ENCODE measurements around the gene ADAM19.

ADAM19 gene

GRCh38 chr5:157596487-157596886 lies 20.9 kb upstream of the ADAM19 start:
- DNase-seq (ENCODE audit: low read depth), result no peak

DNA sequence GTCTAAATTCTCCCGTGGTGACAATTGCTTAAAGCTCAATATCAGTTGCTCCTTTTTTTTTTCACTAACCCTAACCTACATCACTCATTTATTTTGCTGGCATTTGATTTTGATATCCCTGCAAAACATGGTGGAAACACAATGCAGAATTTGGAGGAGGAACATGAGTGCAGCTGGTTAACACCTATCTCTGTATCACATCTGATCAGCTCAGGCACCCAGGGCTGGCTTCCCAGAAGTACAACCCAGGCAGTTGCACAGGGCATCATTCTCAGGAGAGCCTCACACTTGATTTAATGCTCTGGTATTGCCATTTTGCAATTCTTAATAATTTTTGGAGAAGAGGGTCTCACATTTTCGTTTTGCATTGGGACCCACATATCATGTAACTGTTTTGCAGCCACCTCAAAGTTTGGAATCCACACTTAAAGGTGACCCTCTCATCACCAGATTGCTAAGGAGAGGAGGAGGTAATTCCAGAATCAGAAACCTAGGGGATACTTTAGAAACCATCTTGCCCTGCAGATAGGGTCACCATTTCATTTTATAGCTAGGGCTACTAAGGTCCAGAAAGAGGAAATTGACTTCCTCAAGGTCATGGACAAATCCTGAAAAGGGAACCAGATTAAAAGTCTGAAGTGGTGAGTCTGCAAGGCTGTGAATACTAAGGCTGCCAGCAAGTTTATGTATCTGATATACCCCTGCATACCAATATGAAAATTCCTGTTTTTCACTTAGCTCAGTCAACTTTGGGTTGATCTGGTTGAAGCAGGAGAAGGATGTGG lies 19.3 kb upstream of the ADAM19 start:
- no peak for DNase-seq (ENCODE audit: low read depth)

DNA sequence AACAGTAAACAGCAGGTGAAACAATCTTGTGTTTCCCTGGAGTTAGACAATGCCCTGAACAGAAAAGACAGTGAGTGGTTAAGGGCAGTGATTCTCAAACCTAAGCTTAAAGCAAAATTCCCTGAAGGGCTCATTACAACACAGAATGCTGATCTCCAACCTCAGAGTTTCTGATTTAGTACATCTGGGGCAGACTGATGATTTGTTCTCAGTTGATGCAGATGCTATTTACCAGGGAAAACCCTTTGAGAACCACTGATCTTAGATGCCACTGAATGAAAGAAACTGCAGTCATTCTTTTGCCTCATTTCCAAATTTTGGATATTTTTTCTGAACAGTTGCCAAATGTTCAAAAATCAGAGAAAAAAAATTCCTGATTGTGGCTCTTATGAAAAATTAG lies 18.7 kb upstream of the ADAM19 start:
- DNase-seq (ENCODE audit: low read depth), result no peak

GRCh38 chr5:157593052-157593757 lies 17.6 kb upstream of the ADAM19 start:
- DNase-seq (ENCODE audit: low read depth), result no peak

DNA sequence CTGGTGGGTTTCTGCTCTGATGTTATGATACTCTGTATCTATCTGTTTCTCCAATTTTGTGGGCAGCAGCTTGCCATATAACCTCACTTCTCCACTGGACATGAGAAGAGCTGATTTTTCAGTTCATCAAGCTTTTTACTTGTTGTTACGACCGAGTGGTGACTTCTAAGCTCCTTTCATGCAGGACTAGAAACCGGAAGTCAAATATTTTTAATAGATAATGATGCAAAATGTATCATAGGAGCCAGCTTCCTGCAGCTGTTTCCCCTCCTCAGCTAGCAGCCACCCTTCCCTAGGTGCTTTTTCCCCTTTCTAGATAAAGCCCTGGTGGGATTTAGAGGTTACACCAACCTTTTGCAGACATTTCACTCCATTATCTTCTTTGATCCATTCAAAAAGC lies 17.0 kb upstream of the ADAM19 start:
- DNase-seq (ENCODE audit: low read depth), result no peak

DNA sequence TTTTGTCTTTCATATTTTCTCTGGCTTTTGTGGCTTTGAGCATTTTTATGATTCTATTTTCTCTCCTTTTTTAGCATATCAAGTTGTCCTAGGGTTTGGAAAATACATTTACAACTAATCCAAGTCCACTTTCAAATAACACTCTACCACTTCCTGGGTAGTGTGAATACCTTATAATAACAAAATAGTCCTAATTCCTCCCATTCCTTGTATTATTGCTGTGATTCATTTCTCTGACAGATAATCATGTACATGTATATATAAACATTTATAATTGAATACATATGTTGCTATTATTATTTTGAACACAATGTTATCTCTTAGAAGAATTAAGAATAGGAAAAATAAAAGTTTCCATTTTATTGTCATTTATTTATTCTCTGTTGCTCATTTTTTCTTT lies 14.9 kb upstream of the ADAM19 start:
- DNase-seq (ENCODE audit: low read depth), result no peak

GRCh38 chr5:157584628-157585027 lies 9.1 kb upstream of the ADAM19 start:
- no peak for DNase-seq (ENCODE audit: low read depth)

DNA sequence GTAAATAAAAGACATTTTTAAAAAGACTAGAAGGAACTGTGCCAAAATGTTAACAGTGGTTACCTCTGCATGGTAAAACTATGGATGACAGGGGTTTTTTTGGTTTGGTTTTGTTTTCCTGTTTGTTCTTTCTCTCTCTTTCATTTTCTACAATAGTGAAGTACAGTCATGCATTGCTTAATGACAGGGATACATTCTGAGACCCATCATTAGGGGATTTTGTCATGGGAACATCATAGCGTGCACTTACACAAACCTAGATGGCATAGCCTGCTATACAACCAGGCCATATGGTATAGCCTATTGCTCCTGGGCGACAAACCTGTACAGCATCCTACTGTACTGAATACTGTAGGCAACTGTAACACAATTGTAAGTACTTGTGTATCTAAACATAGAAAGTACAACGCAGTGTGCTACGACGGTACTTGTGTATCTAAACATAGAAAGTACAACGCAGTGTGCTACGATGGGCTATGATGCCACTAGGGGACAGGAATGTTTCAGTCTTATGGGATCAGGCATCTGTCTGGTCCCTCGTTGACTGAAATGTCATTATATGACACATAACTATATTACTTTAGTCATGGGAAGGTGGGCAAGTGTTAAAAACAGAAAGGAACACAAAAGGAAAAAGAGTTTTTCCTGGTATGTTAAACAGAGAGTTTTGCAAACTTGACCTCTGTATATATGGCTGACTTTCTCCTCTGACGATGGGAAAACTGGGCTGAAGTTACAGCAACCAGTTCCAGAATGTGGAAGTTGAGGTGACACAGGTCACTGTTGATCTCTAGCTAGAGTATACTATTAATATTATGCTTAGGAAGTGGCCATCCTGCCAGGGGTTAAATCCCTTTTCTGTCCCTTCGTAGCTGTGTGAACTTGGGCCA lies 7.4 kb upstream of the ADAM19 start:
- no peak for DNase-seq (ENCODE audit: low read depth)

DNA sequence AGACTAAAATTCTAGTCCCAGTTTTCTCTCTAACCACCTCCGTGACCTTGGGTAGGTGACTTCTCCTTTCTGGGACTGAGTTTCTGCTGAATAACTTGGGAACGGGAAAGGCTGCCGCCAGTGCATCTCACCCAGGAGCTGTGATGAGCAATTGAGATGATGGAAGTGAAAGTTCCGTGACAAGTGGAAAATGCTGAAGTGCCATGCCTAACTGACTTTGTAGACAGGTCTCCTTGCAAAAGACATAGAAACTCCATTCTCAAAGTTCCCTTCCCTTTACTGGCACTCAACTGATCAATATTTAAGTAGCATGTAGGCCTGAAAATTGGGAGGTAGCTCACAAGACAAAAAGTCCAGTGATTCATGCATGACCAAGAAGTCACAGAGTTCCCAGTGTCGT lies 6.3 kb upstream of the ADAM19 start:
- no peak for DNase-seq (ENCODE audit: low read depth)

DNA sequence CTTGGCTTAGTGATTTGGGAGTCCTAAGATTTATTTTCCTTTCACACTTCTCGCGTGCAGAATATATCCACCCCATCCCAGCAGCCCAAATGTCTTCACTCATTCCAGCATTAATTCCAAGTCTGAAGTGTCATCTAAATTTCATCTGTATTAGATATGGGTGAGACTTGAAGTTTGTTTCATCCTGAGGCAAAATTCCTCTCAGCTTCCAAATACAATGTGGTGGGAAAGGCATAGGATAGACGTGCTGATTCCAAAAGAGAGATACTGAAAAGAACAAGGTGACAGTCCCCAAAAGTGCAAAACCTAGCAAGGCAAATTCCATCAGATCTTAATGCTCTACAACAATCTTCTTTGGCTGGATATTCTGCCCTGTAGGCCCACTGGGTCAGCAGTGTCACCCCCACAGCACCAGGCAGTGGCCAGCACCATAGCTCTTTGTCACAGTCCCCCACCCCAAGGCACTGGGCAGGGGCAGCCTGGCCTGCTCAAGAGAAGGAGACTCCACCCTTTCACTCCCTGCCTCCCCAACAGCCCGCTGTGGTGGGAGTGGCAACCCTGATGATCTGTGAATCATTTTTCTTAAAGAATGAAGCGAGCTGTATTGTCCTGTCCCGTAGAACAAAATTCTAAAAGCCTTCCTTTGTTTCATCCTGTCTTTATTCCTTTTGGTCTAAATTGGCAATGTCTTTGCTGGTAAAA lies 2.7 kb upstream of the ADAM19 start:
- DNase-seq (ENCODE audit: low read depth), result no peak

DNA sequence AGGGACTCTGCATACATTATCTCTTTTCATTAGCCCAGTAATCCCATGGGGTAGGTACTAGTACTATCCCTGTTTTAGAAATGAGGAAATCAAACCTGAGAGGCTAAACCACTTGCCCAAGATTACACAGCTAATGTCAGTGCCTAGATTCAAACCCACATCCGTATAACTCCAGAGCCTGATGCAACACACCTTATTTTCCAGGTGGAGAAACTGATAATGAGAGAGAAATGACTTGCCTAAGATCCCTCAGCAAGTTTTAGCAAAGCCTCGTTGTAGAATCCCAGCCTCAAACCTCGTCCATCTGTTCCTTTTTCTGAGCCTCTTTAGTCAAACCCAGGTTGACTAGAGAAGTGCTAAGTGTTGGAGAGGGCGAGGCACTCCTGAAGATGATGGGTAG lies 1.1 kb upstream of the ADAM19 start:
- no peak for DNase-seq (ENCODE audit: low read depth)

GRCh38 chr5:157574456-157575380 lies 857 bp downstream of the ADAM19 start:
- peak; percentile 3 for DNase-seq (ENCODE audit: low read depth)

GRCh38 chr5:157571357-157571827 lies 4.2 kb downstream of the ADAM19 start:
- no peak for DNase-seq (ENCODE audit: low read depth)

DNA sequence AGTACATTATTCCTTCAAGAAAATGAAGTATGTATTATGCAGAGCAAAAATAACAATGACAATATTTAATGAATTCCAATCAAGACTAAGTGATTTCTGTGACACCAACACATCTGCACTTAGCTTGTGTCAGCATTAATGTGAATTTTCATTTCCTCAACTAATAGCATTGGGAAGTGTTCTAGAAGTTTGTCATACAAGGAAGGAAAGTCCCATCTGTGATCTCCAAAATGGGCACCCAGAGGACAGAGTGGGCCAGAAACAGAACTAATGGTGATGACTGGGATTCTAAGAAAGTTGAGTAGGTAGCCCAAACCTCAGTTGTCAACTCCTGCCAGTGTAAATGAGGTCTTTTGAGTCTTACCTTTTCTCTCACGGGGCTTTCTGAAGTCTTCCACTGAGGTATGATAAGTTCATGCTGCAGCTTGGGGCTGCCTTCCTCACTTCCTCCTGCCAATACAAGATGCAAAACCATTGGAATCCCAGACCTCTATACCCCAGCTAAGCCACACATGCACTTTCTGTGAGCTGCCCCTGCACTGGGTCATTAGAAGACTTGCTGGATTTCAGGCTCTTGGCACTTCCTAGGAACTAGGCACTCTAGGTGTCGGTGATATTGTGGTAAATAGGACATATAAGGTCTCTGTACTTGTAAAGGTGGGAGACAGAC lies 4.9 kb downstream of the ADAM19 start:
- no peak for DNase-seq (ENCODE audit: low read depth)

DNA sequence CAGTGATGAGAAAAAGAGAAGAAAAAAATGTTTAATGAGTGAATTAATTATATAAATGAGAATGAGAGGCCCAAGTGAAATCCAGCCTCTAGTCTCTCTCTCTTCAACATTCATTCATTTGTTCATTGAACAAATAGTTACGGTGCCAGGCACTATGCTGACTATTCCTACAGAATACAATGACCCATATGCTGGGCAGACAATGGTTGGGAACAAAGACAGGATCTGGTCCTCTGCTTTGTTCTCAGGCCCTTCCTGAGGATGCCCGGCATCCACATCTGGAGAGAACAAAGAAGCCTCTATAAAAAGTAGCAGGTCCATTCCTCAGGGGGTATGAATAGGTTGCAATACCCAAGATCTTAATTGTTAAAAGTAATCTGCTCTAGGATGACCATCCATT lies 6.9 kb downstream of the ADAM19 start:
- DNase-seq (ENCODE audit: low read depth), result no peak

GRCh38 chr5:157568222-157568621 lies 7.4 kb downstream of the ADAM19 start:
- DNase-seq (ENCODE audit: low read depth), result no peak

GRCh38 chr5:157566902-157567489 lies 8.6 kb downstream of the ADAM19 start:
- DNase-seq (ENCODE audit: low read depth), result no peak

GRCh38 chr5:157563929-157564716 lies 11.5 kb downstream of the ADAM19 start:
- no peak for DNase-seq (ENCODE audit: low read depth)

- no peak for DNase-seq (ENCODE audit: low read depth)
These were observed 12.1 kb downstream of the ADAM19 start for GRCh38 chr5:157563373-157563928.

Measured in T follicular helper cell (primary cell).